Suprapubic skin (tissue), 4 donors: ENCODE data around the gene C2orf92.
"Not testable (repeated sequence)": the region's sequence is repeated elsewhere in the genome, so short reads cannot be mapped to it uniquely, and the experiment has no call there.

Source experiments
- CTCF ChIP-seq, 2 donors: fragments of 200-600 bp in 1 of 2; fragments of 450-650 bp in 1 of 2; sonication (generic) in 1 of 2; IDR thresholded peaks; one replicate each; pipeline ENCODE4 v1.5.1; 2016 to 2019; ENCODE audit warnings: antibody characterized with exemption in 2 of 2, mild to moderate bottlenecking in 1 of 2, moderate library complexity in 1 of 2
- POLR2A ChIP-seq, 2 donors: fragments of 450-650 bp; IDR thresholded peaks; one replicate each; pipeline ENCODE4 v1.6.1; 2017; ENCODE audit warnings: antibody characterized with exemption in 2 of 2, mild to moderate bottlenecking in 2 of 2, moderate library complexity in 2 of 2
- POLR2AphosphoS5 ChIP-seq, 3 donors: sonication (generic); formaldehyde crosslinking; IDR thresholded peaks; one replicate each; pipeline ENCODE4 v1.6.1; 2017; ENCODE audit warnings: antibody characterized with exemption in 3 of 3

- not testable (repeated sequence) for TF ChIP-seq CTCF, POLR2A, POLR2AphosphoS5 (IDR thresholded peaks at IDR 0.05)
Observed at GRCh38 chr2:97672606-97673140, 3.2 kb downstream of the C2orf92 start.
